NOMO-1 treated with DMSO at 0.1 percent for 48 hours (cell line): ENCODE data around the gene CRY1.
"Not testable (repeated sequence)": the region's sequence is repeated elsewhere in the genome, so short reads cannot be mapped to it uniquely, and the experiment has no call there.

ENCODE experiments used
- DNase-seq: peaks from one replicate; lab custom pipeline; 2025; ENCODE audit not compliant: unreplicated experiment; lab: John Stamatoyannopoulos, UW

Gene CRY1

DNA sequence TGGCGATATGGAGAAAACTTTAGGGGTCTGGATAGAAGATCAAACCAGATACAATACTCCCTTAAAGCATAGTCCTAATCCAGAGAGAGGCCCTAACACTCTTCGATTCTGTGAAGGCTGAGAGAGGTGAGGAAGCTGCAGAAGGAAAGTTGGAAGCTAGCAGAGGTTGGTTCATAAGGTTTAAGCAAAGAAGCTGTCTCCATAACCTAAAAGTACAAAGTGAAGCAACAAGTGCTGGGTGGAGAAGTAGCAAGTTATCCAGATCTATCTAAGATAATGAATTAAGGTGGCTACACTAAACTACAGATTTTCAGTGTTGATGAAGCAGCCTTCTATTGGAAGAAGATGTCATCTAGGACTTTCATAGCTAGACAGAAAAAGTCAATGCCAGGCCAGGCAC, 81.8 kb downstream of the CRY1 start:
- no peak for DNase-seq

DNA sequence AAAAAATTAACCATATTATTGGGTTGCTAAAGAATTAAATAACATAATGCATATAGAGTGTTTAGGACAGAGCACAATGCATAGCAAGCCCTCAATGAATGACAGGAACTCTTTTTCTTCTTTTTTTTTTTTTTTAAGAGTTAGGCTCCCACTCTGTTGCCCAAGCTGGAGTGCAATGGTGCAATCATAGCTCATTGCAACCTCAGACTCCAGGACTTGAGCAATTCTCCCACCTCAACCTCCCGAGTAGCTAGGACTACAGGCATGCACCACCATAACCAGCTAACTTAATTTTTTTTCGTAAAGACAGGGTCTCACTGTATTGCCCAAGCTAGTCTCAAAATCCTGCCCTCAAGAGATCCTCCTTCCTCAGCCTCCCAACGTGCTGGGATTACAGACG, 85.9 kb downstream of the CRY1 start:
- no peak for DNase-seq

DNA sequence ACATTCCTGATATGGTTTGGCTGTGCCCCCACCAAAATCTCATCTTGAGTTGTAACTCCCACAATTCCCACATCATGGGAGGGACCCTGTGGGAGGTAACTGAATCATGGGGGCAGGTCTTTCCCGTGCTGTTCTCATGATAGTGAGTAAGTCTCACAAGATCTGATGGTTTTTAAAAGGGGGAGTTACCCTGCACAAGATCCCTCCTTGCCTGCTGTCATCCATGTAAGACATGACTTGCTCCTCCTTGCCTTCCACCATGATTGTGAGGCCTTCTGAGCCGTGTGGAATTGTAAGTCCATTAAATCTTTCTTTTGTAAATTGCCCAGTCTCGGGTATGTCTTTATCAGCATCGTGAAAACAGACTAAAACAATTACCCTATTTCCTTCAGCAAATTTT, 90.7 kb downstream of the CRY1 start:
- DNase-seq = not testable (repeated sequence)

DNA sequence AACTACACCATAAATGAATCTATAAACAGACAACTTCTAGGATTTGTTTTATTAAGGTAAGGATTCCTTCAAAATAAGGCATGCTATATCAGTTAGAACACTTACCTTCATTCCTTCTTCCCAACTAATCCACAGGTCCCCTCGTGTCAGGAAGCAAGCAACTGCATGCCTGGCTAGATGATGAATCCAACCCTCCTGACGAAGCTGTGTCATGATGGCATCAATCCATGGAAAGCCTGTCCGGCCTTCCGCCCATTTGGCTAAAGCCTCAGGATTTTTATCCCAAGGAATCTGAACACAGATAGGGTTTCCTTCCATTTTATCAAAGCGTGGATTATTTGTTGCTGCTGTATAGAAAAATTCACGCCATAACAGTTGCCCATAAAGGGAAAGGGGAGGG, 93.9 kb downstream of the CRY1 start:
- DNase-seq = no peak

DNA sequence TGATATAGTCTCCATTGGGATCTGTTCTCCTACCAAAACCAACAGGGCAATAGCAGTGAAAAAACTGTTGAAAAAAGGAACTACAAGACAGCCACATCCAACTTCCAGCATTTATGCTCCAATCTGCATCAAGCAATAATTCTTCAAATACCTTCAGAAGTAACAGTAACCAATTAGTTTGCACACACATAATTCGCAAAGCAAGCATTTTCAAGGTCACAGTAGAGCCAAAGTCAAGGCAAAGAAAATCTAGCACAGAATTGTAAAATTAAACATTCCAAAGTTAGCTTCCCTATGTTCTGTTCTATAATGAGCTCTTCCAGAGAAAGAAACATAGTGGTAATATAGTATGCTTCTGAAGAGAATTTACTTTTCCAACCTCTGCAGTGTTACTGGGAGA, 95.4 kb downstream of the CRY1 start:
- no peak for DNase-seq

DNA sequence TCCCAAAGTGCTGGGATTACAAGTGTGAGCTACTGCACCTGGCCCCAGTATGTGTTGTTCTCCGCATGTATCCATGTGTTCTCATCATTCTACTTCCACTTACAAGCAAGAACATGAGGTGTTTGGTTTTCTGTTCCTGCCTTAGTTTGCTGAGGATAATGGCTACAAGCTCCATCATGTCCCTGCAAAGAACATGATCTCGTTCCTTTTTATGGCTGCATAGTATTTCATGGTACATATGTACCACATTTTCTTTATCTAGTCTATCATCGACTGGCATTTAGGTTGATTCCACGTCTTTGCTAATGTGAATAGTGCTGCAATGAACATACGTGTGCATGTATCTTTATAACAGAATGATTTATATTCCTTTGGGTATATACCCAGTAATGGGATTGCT, 97.2 kb downstream of the CRY1 start:
- not testable (repeated sequence) for DNase-seq

DNA sequence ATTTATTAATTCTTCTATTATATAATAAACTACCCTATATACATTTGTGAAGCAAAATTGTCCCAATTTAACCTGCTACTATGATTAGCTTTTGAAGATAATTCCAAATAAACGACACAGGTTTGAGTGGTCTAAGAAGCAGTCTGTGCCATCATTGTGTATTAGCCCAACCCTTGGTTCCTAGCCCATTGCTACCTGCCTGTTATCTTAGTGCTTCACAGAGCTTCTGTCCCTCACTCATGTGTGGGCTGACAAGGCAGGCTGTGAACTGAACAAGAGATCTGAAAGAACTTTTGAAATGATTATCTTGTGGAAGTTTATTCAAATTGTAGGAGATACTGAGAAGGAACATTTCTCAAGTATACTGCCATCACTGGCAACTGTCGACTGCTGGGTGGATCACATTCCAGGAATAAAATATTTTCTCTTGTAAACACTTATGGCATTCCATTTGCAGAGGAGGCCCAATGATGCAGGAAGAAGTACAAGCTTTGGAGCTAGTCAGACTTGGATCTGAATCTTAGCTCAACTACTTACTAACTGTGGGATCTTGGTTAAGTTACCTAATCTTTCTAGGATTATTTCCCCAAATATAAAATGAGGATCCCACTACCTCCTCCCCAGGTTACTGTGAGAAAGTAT, 98.6 kb downstream of the CRY1 start:
- DNase-seq = no peak

DNA sequence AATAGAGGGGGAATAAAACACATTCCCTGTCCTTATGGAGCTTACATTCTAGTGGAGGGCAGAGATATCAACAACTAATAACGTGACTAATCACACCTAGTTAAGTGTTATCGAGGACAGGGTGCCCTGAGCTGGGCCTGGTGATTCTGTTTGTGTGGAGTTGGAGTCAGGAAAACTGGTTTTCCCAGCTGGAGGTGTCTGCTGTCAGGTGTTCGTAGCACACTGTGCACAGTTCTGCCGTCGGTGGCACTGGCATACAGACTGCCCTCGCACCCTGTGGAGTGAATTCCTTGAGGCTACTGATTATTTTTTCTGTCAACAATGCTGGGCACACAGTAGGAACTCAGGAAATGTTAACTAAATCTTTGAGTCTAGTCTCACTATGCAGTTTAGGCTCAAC, 105.5 kb downstream of the CRY1 start:
- no peak for DNase-seq

DNA sequence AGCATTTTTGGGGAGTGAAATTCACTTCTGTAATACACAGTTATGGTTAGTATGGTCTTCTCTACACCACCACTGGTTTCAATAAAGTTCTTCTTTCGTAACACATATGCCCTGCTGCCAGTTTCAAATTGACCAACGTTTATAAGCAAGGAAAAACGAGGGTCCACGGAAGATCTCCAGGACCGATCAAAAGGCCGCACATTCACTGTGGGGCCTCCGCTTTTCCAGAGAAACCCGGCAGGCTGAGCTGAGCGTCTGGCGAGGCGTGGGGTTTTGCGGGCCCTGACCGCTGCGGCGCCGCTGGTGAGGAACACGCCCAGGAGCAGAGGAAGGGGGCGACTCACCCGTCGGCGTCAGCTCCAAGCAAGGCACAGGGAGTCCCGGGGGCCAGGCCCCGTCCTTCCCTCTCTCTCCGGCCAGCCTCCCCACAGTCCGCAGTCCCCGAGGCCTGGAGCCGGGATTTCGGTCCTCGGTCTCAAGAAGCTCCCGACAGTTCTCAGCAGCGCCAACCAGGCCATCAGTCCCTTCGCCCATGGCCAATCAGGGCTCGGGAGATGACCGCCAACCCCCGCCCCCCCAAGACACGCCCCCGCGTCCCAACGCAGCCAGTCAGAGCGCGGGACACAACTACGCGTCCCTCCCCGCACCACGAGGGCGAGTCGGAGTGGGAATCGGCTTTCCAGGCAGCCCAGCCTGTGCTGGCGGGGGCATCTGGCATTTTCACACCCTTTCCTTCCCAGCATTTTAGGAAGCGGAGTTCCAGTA, 106.5 kb downstream of the CRY1 start, which contains the start of gene MTERF2:
MTERF2 (minus strand) TSS at position 522 of the 765 bp plus-strand sequence. CDS start 8,432 bp downstream, outside the sequence.
- DNase-seq = peak; percentile 78

DNA sequence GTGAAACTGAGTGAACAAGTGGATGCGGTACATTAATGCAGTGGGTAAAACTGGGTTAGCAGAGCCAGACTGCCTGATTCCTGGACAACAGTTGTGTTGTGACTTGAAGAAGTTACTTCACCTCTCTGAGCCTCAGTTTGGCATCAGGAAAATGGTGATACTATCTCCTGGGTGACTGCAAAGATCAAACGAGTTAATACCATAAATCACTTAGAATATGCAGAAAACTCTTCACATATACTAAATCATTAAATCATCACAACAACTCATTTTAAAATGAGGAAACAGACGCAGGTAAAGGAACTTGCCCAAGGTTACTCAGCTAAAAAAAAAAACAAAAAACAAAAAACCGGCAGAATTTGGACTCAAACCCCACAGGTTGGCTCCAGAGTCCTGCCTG, 107.2 kb downstream of the CRY1 start:
- peak; percentile 41 for DNase-seq

DNA sequence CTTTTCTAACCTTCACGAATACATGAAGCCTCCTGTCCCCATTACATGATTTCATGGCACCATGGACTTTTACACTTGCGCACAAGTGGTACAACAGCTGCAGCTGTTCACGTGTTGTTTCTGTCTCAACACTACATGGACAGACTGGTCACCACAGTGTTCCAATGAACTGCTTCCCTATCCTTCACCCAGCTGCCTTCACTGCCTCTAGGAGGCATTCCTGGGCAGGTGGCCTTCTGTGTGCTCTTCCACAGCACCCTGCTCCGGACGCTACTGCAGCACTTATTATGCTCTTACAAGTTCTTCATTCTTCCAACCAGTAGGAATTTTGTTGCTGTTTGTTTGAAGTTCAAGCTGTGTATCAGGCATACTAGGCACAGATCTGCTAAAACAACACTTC, 107.9 kb downstream of the CRY1 start:
- DNase-seq = no peak

DNA sequence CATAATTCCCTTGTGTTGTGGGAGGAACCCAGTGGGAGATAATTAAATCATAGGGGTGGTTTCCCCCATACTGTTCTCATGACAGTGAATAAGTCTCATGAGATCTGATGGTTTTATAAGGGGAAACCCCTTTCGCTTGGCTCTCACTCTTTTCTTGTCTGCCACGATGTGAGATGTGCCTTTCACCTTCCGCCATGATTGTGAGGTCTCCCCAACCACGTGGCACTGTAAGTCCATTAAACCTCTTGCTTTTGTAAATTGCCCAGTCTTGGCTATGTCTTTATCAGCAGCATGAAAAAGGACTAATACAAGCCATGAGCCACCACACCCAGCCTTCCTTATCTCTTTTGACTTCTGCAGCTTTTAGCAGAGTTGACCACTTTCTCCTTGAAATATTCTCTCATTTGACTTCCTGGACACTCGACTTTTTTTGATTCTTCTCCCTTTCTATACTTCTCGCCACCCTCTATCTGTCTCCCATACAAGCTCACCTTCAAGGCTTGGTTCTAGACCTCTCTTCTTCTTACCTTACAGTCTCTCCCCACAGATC, 108.7 kb downstream of the CRY1 start:
- DNase-seq = no peak

DNA sequence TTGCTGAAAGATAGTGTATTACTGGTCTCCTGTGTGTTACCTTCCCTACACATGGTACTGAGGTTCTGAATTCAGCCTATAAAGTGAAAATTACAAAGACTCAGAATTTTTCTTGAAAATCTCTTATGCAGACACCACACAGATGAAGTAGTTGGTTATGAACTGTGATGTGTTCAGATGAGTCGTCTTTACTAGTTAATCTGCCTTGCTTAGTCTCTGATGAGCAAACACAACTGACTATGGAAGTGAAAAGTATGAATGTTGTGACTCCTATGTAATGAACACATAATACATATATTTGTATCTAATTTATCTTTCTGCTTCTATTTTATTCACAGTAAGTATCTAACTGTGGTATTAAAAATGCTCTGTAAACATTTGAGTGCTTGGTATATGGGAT, 111.1 kb downstream of the CRY1 start:
- DNase-seq = no peak

DNA sequence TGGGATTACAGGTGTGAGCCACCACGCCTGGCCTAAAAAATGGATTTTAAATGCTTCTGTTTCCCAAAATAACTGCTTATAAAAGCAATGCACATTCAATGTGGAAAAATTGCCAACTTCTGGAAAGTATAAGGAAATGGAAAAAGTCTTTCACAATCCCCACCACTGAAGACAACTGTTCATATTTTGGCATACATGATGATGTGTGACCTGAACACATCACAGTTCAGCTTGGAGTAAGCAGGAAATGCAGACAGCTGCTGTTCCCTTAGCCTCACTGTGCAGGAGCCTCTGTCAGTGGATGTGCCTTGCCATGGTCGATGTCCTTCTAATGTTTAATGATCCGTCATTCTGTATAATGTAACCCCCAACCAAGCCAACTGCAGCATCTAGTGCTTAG, 111.6 kb downstream of the CRY1 start:
- DNase-seq = no peak

DNA sequence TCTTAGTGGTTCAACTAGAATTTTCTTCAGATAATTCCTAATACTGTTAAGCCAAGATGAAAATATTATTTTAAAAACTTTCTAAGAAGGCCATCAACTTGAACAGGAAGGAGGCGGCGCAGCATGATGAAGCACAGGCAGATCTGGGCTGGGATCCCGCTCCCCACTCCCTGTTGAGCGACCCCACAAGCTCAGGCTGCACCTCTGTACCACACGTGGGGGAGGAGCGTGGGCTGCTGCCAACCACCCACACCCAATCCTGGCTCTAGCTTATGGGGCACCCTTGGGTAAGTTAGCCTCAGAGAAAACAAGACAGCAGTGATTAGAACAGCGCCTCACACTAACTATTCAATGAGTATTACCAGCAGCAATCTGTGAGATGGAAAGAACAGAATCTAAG, 112.4 kb downstream of the CRY1 start:
- DNase-seq = no peak

DNA sequence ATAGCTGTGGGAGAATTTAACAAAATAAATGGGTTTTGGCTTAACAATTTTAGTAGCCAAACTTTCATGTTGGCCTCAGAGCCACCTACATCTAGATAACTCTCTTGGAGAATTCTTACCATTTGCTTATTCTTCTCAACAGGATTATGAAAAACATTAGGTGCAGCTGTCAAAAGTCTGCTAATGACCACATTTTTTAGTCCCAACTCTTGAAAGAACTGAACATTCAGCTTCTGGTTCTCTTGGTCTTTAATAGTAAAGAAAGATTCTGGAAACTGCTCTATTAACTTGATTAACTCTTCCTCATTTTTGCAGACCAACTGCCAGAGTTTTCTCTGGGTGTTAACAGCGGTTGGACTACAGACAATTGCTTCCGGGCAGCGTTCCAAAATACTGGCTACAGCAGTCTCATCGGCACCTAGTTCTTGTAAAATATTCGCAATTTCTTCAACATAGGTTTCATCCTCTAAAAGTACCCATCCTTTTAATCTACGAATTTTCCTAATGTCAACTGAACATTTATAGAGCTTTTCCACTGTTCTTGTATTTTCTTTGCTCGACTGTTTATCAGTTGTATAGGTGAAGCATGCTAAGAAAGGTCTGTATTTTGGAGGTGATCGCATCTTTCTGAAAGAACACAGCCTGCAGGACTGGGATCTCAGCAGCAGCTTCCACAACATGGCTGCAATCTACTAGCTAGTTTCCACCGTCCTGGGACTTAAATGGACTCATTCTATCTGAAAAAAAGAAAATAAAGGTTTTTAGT, 115.1 kb downstream of the CRY1 start:
- no peak for DNase-seq

DNA sequence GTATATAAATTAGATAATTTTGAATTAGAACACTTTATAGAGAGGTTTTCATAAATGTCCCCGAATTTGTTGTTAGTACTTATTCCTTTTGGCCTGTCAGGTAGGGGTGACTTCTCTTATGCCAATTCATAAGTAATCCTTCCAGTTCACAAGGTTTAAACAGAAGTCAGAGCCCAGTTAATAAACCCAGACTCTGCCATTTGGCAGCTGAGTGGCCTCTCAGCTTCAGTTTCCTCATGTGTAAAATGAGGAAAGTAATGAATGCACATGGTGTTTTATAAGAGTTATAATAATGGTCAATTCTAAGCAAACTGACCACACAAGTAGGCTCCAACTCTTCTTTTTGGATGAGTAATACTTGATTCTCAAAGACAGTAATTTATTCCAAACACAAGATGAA, 116.7 kb downstream of the CRY1 start:
- no peak for DNase-seq

DNA sequence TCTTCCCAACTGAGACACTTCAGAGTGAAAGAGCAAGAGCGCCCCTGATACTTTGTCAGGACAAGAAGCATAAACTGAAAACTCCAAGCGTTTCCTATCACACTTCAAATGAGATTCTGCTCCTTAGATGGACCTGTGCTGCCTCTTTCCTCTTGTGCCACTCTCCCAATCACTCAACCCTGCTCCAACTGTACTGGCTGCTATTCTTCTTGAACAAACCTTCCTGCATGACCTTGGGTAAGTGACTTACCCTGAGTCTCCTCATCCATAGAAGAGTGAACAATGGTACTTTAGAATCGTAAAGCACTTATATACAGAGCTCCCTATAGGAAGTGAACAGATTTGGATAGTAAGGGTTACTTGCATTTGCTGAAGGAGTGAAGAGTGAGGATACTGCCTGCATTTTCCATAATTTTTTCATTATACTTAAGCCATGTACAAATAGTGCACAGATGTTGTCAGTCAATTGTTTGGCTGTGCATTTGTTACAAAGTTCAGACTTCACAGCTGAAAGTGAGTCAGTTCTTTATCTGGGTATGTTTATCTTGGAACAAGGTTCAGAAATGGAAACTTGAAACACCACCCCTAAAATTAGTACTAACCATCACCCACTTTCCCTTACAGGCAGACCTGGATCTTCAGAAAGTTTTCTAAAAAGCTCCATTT, 117.2 kb downstream of the CRY1 start:
- no peak for DNase-seq

DNA sequence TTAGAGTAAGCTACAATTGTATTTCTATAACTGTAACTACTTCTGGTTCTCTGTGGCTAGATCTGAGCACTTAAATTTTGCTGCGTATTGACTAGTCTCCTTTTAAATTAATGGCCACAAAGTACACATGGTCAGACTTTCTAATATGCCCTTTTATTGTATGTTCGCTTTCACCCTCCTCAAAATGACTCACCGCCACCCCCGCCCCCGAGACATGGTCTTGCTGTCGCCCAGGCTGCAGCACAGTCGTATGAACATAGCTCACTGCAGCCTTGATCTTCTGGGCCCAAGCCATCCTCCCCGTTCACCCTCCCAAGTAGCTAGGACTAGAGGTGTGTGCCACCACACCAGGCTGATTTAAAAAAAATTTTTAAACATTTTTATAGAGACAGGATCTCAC, 118.3 kb downstream of the CRY1 start:
- DNase-seq = no peak

DNA sequence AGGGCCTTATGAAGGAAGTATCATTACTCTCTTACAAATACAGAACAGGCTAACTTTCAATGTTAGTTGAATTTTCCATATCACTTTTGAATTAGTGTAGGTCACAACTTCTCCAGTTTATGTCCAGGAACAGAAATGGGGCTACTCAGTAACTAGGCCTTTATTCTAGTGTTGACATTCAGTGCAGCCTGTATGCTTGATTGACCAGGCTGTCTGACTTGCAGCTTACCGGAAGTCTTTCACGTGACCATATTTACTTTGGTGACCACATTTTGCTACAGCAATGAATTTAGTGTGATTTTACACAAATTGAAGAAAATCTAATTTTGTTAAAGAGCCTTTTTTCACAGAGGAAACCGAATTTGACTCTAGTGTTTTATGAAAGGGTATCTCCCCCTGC, 118.8 kb downstream of the CRY1 start:
- no peak for DNase-seq

DNA sequence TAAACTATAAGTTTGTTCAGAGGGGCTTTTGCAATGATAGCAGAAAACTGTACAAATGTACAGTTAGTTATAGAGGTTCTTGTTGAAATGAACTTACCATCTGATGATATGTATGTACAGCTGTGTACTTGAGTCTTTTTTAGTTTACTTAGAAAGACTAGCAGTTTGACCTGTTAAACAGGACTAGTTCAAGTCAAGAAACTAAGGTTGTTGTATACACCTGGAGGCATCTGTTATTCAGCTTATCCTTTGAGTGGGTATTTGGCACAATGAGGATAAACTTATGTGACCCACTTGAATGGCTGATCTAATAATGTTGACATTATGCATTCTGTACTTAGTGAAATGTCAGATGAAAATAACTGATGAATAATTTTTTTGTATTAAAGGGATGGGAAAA, 119.8 kb downstream of the CRY1 start:
- no peak for DNase-seq
